MM.1S (cell line): ENCODE measurements around the gene ATE1.

ENCODE experiments used
- CTCF ChIP-seq: fragments of 300-600 bp; sonication (generic); IDR thresholded peaks from 2 replicates; pipeline ENCODE4 v1.5.1; 2016; ENCODE audit warnings: antibody characterized with exemption, low read length, mixed read lengths
- EZH2 ChIP-seq: fragments of 300-600 bp; sonication (generic); optimal IDR thresholded peaks from 2 replicates; pipeline ENCODE3; 2017; ENCODE audit warnings: low read depth, mild to moderate bottlenecking, antibody characterized with exemption, low read length, mixed read lengths
- EZH2phosphoT487 ChIP-seq: fragments of 300-600 bp; sonication (generic); IDR thresholded peaks from 2 replicates; pipeline ENCODE4 v1.6.1; 2018; ENCODE audit warnings: antibody characterized with exemption, low read length

GRCh38 chr10:121715076-121715475, 212.8 kb downstream of the ATE1 start:
- no peak for TF ChIP-seq CTCF
- no peak for TF ChIP-seq EZH2
- no peak for TF ChIP-seq EZH2phosphoT487
